ENCODE data around the gene CD27.
"Not testable (repeated sequence)": the region's sequence is repeated elsewhere in the genome, so short reads cannot be mapped to it uniquely, and the experiment has no call there.

The CD27 gene

DNA sequence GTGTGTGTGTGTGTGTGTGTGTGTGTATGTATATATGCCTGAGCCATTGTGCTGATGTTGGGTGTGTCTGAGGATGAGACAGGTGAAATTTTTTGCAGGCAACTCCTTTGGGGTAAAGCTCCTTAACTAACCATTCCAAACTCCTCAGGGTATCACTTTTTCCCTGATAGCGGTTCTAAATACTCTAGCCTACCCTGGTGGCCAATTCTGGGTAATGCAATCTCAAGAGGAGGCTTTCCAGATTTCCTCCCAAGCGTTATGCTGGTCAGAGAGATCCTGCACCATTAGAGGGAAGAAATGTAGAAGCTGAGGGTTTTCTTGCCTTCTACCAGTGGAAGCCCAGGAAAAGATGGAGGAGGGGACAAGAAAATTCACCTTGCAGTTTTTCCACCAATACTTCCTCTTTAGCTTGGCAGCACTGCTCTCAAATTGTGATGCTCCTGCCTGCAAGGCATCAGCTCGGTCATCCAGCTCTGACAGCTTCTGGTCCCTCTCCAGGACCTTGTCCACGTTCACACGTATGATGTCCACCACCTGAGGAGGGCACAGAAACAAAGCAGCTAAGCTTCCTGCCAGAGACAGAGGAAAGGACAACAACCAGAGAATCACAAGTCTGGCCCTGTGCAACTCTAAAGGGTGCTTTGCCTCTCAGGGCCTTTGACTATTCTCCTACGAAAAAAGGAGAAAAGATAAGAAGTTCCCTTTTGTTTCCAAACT lies 20.9 kb downstream of the CD27 start:
- TF ChIP-seq PATZ1 (CRISPR knock-in tag; IDR thresholded peaks at IDR 0.05; ENCODE audit: borderline replicate concordance) (no peak), ZNF70 (CRISPR knock-in tag; IDR thresholded peaks at IDR 0.05) (no peak), ISL1 (CRISPR knock-in tag; IDR thresholded peaks at IDR 0.05) (no peak)
- peak; percentile 66 for ATAC-seq

DNA sequence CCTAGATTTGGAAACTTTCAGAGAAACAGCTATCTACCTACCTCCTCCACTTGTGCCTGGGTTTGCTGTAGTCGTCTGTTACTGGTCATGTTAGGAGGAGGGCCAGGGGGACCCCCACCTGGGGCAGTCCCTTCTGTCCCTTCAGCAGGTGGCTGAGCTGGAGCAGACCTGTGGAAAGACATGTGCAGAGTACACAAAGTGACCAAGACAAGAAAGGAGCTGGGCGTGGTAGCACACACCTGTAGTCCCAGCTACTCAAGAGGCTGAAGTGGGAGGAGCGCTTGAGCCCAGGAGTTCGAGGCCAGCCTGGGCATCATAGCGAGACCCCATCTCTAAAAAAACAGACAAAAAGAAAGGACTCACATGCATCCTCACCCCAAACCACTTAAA lies 21.4 kb downstream of the CD27 start:
- ATAC-seq: no peak
- TF ChIP-seq BACH2 (CRISPR knock-in tag; IDR thresholded peaks at IDR 0.05; ENCODE audit: borderline replicate concordance) (no peak), ZNF70 (CRISPR knock-in tag; IDR thresholded peaks at IDR 0.05) (no peak), RARB (CRISPR knock-in tag; IDR thresholded peaks at IDR 0.05) (no peak), SNAI2 (CRISPR knock-in tag; IDR thresholded peaks at IDR 0.05) (no peak), GLIS3 (CRISPR knock-in tag; IDR thresholded peaks at IDR 0.05) (no peak), TCF4 (CRISPR knock-in tag; IDR thresholded peaks at IDR 0.05; ENCODE audit: borderline replicate concordance) (no peak)

GRCh38 chr12:6466751-6467150 lies 22.0 kb downstream of the CD27 start:
- ATAC-seq: not testable (repeated sequence)

GRCh38 chr12:6467571-6468282 lies 23.0 kb downstream of the CD27 start:
- ATAC-seq: not testable (repeated sequence)

- TF ChIP-seq TCF4 (CRISPR knock-in tag; IDR thresholded peaks at IDR 0.05; ENCODE audit: borderline replicate concordance): no peak
- no peak for TF ChIP-seq PATZ1 (CRISPR knock-in tag; IDR thresholded peaks at IDR 0.05; ENCODE audit: borderline replicate concordance)
- TF ChIP-seq ZC3H10 (CRISPR knock-in tag; IDR thresholded peaks at IDR 0.05): no peak
- no peak for ATAC-seq
These were observed 23.5 kb downstream of the CD27 start for GRCh38 chr12:6468283-6468575.

- no peak for TF ChIP-seq ZNF565 (CRISPR knock-in tag; conservative IDR thresholded peaks at IDR 0.05; ENCODE audit: low read depth)
- no peak for TF ChIP-seq TCF4 (CRISPR knock-in tag; IDR thresholded peaks at IDR 0.05; ENCODE audit: borderline replicate concordance)
- ATAC-seq: no peak
These were observed 24.3 kb downstream of the CD27 start for GRCh38 chr12:6469092-6469491.

DNA sequence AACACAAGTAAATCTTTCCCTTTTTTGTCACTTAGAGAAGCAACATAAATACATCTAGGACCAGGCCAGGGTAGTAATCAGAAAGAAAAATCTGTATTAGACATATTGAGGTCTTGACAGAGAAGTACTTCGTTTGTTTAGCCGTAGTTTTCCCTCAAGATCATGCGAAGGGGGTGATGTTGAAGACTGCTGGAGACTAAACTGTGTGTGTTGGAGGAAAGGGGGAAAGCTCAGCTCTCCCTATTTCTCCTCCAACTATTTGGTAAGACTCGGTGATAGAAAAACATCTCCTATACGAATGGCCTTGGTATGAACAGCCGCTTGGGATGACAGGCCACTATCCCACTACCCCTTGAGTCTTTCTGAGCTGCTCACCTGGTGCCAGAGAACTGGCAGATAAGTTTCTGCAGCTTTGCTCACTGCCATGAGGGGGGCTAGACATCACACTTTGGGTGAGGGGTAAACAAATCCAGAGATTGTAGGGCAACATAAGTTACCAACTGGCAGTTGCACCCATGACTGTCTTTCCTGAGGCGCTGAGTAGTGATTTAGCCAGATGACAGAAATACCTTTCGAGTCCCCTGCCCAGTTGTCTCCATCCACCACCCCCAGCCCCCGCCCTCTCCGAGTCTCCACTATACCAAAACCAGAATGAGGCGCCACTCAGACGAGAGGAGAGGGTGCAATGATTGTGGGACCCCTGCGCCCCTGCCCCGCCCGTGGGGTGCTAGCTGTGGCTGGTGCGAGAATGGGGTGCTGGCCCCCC lies 25.0 kb downstream of the CD27 start:
- peak; percentile 5 for ATAC-seq
- TF ChIP-seq ZNF565 (CRISPR knock-in tag; conservative IDR thresholded peaks at IDR 0.05; ENCODE audit: low read depth): no peak
- TF ChIP-seq TCF4 (CRISPR knock-in tag; IDR thresholded peaks at IDR 0.05; ENCODE audit: borderline replicate concordance): no peak
- TF ChIP-seq ZFP3 (CRISPR knock-in tag; IDR thresholded peaks at IDR 0.05): no peak
- no peak for TF ChIP-seq OSR1 (CRISPR knock-in tag; IDR thresholded peaks at IDR 0.05)
- no peak for TF ChIP-seq ZFP30 (CRISPR knock-in tag; IDR thresholded peaks at IDR 0.05)
- no peak for TF ChIP-seq TOX (CRISPR knock-in tag; IDR thresholded peaks at IDR 0.05; ENCODE audit: borderline replicate concordance)
- no peak for TF ChIP-seq ZNF70 (CRISPR knock-in tag; IDR thresholded peaks at IDR 0.05)
- no peak for TF ChIP-seq CSRNP3 (CRISPR knock-in tag; IDR thresholded peaks at IDR 0.05)
- TF ChIP-seq ZNF8 (CRISPR knock-in tag; IDR thresholded peaks at IDR 0.05): no peak
- no peak for TF ChIP-seq GLIS3 (CRISPR knock-in tag; IDR thresholded peaks at IDR 0.05)
- TF ChIP-seq RARB (CRISPR knock-in tag; IDR thresholded peaks at IDR 0.05): no peak
- TF ChIP-seq BACH2 (CRISPR knock-in tag; IDR thresholded peaks at IDR 0.05; ENCODE audit: borderline replicate concordance): no peak
- TF ChIP-seq, protein P1, sequence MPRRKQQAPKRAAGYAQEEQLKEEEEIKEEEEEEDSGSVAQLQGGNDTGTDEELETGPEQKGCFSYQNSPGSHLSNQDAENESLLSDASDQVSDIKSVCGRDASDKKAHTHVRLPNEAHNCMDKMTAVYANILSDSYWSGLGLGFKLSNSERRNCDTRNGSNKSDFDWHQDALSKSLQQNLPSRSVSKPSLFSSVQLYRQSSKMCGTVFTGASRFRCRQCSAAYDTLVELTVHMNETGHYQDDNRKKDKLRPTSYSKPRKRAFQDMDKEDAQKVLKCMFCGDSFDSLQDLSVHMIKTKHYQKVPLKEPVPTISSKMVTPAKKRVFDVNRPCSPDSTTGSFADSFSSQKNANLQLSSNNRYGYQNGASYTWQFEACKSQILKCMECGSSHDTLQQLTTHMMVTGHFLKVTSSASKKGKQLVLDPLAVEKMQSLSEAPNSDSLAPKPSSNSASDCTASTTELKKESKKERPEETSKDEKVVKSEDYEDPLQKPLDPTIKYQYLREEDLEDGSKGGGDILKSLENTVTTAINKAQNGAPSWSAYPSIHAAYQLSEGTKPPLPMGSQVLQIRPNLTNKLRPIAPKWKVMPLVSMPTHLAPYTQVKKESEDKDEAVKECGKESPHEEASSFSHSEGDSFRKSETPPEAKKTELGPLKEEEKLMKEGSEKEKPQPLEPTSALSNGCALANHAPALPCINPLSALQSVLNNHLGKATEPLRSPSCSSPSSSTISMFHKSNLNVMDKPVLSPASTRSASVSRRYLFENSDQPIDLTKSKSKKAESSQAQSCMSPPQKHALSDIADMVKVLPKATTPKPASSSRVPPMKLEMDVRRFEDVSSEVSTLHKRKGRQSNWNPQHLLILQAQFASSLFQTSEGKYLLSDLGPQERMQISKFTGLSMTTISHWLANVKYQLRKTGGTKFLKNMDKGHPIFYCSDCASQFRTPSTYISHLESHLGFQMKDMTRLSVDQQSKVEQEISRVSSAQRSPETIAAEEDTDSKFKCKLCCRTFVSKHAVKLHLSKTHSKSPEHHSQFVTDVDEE (CRISPR knock-in tag; IDR thresholded peaks at IDR 0.05): no peak
- no peak for TF ChIP-seq SNAI2 (CRISPR knock-in tag; IDR thresholded peaks at IDR 0.05)
- TF ChIP-seq ISL1 (CRISPR knock-in tag; IDR thresholded peaks at IDR 0.05): no peak
- no peak for TF ChIP-seq CREB5 (CRISPR knock-in tag; IDR thresholded peaks at IDR 0.05; ENCODE audit: low read depth)

Data from SK-N-SH treated with all-trans-retinoic acid at 6 μM for 48 hours (cell line).